Fibroblast of gingiva (primary cell): Measurements from ENCODE around the gene KIAA0513.
"Not testable (repeated sequence)": the region's sequence is repeated elsewhere in the genome, so short reads cannot be mapped to it uniquely, and the experiment has no call there.

Source experiments
- DNase-seq: peaks from one replicate; pipeline ENCODE4 v3.0.0-alpha.2; 2011; ENCODE audit warnings: low read depth

The KIAA0513 gene

DNA sequence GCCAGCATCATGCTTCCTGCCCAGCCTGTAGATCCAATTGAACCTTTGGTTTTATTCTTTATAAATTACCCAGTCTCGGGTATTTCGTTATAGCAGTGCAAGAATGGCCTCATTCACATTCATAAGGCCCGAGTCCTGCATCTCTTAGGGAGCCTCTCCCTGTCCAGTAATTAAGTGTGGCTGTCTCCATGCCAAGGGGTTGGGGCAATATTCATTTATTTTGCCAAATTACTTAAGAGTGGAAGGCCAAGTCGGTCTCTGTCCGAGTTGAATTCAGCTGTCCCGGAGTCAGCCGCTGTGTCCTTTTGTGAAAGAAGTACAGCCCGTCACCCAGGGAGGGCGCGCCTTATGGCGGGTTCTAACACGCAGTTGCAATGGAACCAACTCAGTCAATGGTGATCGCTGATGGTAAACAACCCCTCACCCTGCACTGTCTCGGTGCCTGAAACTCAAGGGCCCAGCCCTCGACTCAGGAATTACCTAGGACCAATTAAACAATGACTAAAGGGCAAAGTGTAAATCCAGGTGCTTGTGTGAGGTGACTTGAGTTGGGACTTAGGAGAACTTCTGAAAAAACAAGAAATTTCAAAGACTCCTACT is 22.2 kb downstream of the KIAA0513 start:
- DNase-seq, result no peak

DNA sequence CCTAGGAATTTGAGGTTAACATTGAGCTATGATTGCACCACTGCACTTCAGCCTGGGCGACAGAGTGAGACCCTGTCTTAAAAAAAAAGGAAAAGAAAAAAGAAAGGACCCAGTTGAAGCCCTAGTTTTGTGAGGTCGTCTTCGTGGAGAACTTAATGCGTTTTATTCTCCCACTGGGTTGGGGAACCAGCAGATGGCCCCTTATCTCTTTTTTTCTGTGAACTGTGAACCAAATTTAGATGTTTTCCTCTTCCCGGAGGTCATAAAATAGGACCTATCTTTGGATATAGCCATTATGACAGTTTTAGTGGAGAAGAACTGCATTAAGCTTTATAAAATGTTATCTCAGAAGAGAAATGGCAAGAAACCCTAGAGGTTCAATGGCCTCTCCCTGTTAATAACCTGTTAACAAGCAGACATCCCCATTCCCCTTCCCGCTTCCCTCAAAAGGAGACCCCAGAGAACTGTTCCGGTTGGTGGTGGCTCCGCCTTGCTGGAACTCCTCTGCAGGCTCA is 23.5 kb downstream of the KIAA0513 start:
- no peak for DNase-seq

DNA sequence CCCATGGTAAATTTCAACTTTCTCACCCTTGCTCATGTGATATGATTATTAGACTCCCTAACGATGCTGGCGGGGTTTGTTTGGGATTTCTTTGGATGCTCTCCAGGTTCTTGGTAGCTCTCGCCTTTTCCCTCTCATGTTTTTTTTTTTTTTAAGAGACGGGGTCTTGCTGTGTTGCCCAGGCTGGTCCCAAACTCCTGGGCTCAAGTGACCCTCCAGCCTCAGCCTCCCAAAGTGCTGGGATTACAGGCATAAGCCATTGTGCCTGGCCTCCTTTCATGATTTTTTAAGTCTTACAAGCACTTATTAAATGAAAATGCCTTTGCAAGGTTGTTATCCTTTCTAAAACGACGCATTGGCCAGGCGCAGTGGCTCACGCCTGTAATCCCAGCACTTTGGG is 24.1 kb downstream of the KIAA0513 start:
- no peak for DNase-seq

DNA sequence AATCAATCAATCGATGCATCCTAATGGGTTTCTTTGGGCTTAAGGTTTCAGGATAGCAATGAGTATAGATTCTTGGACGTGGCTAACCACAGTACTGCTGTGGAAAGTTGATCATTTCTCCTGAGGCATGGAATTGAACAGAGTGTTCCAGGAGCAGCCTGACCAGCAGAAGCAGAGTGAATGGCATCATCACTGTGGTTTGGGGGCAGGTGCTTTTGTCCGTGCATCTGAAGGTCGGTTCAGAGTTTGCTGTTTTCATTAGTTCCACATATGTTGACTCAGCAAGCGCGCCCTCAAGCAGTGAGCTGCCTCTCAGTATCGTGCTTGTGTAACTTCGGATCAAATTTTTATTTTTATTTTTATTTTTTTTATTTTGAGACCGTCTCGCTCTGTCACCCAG is 24.9 kb downstream of the KIAA0513 start:
- DNase-seq, result no peak

DNA sequence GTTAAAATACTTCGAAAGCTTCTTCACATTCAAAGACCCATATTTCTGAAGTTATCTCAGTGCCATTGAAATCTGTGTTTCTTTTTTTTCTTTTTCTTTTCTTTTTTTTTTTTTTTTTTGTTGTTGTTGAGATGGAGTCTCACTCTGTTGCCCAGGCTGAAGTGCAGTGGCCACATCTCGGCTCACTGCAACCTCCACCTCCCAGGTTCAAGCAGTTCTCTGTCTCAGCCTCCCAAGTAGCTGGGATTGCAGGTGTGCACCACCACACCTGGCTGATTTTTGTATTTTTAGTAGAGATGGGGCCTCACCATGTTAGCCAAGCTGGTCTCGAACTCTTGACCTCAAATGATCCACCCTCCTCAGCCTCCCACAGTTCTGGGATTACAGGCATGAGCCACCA is 26.7 kb downstream of the KIAA0513 start:
- DNase-seq, result not testable (repeated sequence)

DNA sequence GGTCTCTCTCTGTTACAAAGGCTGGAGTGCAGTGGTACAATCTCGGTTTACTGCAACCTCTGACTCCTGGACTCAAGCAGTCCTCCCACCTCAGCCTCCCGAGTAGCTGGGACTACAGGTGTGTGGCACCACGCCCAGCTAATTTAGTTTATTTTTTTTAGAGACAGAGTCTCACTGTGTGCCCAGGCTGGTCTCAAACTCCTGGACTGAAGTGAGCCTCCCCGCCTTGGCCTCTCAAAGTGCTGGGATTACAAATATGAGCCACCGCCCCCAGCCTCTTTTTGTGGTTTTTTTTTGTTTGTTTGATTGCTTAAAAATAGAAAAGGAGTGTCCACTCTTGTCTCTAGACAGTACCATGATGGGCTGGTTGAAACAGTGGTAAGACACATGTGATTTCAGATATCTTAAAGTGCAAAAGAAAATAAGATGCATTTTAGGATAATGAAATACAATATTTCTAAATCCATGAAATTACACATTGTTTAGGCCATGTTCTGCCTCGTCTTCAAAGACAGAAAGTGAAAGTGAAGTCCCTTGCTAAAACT is 27.4 kb downstream of the KIAA0513 start:
- no peak for DNase-seq

DNA sequence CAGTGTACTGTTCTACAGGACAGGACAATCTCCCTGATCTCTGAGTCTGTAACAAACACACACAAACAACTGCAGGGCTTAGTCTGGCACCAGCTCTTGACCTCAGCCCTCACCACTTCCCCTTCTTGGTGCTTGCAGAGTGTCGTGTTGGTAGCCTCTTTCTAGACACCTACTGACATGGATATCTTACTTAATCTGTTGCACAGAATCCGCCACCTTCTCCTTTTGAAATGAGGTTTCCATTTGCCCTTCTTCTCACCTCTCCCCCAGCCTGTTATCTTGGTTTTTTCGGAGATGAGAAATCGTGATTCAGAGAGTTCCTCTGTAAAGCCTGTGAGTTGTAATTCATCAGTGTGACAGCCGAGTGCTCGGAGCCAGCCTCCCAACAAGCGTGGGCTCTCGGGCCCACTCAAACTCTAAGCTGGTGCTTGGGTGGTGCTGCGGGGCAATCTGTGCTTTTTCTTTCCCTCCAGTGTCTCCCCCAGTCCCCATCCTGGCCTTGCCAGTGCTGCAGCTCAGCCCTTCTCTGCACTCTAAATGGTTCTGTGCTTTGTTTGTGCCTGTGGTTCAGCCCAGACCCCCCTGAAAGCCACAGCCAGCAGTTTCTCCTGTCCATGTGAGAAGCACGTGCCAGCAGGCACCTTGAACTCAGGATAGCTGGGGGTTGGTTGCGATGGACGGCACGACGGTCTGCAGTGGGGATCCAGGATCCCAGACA is 28.1 kb downstream of the KIAA0513 start:
- DNase-seq, result peak; percentile 39

DNA sequence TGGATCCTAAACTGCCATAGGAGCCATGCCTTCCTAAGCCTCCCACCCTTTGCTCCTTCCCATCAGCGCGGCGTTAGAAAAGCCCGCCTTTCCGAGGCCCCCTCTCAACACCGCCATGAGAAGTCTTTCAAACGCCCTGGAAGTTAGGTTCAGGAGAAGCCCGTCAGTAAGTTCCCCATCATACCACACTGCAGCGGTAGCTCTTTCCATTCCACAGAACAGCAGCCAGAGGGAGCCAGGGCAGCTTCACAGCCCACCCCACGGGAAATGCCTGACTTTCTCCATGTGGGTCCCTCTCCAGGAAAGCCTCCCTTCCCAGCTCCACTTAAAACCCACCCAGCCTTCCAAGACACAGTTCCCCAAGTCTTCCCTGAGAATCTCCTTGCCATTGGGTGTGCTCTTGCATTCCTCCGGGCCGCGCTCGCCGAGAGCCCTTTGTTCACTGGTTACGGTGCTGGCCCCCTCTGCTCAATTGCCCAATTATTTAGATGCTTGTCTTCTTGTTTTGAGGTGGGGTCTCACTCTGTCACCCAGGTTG is 28.7 kb downstream of the KIAA0513 start:
- peak; percentile 26 for DNase-seq

DNA sequence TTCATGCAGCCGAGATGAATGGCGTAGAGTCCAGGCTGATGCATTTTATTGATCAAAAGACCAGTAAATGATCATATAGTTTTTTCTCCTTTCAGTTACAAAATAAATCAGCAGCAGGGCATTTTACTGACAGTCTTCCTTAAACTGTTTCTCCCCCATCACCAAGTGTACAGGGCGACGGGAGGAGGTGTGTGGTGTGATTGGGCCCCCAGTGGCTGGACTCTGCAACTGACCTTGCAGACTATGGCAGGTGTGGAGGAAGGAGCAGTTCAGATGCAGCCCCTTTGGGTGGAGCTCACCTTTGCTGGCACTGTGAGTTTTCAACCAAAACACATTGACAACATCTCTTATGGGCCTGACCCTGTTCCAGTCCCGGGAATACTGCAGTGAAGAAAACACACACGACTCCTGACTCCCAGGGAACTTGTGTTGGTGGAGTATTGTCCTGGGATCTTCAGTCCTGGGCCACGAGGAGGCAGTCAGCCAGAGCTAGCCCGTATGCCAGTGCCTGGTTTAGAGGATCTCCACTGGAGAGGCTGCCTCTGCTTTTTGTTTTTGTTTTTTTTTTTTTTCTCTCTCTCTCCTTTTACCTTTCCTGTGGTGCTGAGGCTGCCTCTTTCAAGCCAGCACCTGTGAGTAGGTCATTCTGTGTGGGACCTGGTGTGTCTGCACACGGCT is 29.8 kb downstream of the KIAA0513 start:
- DNase-seq, result no peak

DNA sequence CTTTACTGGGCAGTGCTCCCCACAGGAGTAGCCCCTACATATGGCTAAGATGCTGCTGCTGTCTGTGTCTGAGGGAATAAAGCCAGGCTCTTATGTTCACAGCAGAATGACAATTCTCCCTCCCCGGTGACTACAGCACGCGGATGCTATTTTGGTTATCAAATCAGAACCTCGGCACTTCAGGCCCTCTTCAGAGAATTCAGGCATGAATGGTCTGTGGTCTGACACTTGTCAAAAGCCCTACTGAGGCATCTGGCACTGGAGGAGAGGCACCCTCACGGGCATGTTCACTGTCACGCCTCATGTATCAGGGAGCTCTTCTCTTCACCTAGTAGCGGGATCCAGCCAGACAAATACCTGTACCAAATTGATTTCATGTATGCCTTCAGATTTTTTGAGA is 30.4 kb downstream of the KIAA0513 start:
- no peak for DNase-seq

DNA sequence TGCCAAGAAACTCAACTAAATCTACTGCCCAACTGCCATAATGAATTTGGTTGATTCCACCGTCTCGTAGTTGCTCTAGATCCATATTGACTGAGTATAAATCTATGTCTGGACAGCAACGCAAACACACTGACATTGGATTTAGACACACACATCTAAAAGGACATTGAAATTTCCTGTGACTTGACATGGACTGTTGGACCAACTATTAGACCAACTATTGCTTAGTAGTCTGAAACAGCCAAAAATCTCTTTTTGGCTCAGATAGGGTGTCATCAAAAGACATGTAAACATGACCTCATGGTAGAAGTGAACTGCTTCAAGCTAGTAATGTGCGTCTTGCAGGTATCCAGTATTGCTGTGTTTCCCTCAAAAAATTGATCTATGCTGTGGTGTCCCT is 31.3 kb downstream of the KIAA0513 start:
- no peak for DNase-seq

DNA sequence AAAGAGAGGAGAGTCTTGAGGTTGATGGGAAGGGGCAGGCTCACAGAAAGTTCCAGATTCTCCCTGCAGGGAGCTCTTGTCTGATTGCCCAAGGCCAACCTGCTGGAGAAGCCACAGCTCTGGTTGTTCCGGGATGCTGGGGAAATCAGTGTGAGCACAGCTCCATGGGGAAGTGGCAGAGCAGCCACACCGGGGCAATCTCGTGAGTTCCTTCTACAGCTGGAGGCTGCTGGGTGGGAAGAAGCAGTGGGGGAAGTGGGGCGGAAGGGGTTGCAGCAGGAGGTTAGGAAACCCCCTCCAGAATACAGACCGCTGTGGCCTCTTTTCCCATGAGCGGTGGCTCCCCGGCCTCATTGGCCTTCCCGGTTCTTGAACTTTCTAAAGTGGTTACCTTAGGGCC is 34.0 kb downstream of the KIAA0513 start:
- DNase-seq, result no peak

DNA sequence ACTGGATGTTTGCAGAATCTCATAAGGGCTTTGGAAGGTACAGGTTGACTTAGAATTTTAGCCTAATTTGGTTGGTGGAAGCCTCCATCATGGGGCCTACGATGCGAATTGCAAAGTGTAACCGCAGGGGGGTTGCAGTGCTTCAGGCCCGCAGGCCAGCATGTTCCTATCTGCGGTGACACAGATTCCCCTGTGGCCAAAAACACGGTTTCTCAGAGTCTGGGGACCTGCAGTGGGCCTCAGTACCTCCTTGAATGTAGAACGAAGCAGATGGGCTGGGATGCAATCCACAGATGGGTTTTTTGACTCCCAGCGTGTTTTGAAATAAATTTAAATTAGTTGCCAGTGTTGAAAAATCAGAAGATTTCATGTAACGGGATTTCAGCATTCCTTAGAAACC is 34.7 kb downstream of the KIAA0513 start:
- no peak for DNase-seq

DNA sequence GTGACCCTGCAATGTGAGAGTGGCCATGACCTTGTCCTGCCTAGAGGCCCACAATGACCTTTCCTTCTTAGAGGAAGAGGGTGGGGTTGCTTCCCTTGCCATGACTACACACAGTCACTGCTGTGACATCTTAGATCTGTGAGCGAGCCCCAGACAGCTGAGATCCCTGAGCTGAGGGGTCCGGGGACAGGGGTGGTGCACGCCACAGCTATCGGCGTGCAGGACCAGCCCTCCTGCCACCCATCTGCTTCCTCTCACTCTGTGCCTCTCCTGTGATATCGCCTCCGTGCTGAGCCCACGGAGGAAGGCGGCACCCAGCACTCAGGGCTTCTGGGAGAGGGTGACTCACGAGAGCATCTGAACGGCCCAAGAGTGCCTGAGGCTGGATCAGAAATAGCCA is 35.2 kb downstream of the KIAA0513 start:
- DNase-seq, result no peak

DNA sequence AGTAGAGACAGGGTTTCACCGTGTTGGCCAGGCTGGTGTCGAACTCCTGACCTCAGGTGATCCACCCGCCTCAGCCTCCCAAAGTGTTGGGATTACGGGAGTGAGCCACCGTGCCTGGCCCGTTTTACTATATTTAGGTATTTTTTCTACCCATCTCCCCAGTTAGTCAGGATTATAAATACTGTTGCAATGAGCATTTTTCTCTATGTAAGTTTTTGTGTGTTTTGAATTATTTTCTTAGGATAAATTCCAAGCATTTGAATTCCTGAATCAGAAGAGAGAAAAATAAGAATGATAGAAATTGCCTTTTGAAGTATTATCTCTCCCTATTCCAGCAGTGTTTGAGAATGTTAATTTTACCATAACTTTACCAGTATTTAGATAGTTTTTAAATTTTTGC is 36.6 kb downstream of the KIAA0513 start:
- no peak for DNase-seq

DNA sequence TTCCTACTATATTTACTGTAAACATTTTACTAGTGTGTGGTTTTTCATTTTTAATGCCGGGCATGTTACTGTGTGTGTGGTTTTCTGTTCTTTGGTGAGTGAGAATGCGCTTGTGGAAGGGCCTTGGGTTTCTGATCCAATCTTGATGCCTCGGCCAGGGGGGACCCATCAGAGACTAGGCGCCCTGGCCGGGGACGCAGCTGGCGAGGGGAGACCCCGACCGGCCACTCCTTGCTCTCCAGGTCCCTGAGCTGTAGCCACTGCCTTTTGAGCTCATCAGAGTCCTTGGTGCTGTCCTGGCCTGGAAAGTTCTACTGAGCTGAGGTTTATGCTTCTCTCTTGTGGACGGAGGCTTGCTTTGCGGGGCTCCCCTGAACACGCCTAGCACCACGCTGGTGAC is 37.5 kb downstream of the KIAA0513 start:
- DNase-seq, result no peak

DNA sequence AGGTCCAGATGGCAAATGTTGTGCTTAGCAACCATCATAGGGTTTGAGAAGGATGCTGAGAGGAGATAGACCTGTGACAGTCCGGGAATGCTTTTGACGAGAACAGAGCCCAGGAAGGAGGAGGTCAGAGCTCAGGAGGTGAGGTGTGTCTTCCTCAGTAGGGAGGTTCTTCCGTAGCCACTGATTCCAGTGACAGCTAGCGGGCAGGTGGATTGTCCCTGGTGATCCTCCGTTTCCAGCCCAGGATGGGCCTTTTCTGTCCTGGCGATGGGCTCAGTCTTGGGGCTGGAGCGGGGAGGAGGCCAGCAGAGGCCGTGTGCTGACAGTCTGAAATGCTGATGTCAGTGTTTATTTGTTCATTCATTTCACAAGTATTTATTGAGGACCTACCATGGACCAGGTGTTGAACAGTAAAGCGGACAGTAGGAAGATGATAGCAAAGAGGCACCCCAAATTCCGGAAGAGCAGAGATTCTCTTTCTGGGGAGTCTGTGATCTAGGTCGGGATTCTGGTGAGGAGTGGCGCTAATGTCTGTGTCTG is 38.8 kb downstream of the KIAA0513 start:
- DNase-seq, result no peak

DNA sequence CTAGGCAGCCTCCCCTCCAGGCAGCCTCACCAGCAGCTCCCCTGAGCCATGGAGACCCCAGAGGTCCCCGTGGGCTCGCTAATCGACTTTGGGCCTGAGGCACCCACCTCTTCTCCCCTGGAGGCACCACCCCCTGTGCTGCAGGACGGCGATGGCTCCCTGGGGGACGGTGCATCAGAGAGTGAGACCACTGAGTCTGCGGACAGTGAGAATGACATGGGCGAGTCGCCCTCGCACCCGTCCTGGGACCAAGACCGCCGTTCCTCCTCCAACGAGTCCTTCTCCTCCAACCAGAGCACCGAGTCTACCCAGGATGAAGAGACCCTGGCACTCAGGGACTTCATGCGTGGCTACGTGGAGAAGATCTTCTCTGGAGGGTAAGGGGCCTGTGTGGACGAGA is 39.4 kb downstream of the KIAA0513 start:
- no peak for DNase-seq

DNA sequence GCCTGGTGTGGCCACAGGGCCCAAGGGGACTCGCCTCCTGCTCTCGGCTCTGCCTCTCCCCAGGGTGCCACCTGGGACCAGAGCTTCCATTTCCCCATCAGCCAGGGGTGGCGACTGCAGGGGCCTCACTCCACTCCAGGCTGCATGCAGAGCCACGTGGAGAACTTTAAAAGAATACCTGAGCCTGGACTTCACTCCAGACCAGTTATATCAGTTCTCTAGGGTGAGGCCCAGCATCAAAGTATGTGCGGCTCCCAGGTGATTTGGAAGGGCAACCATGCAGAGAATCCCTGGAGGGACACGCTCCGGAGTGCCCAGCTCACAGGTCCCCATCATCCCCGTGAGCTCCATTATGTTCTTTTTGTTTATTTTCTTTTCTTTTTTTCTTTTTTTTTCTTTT is 39.8 kb downstream of the KIAA0513 start:
- no peak for DNase-seq

DNA sequence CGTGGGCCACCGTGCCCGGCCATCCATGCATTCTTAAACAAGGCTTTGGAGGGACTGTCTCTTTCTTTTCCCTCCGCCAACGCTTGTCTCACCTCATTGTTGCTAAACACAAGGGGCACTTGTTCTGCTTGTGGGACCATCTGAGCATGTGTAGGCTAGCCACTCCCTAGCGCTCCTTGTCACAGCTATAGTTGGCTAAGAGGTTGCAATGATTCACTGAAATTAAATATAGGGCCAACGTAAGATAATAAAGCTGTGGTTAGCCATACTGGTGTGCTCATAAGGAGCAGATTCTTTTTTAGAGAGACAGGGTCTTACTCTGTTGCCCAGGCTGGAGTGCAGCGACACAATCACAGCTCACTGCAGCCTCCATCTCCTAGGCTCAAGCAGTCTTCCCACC is 41.2 kb downstream of the KIAA0513 start:
- no peak for DNase-seq

DNA sequence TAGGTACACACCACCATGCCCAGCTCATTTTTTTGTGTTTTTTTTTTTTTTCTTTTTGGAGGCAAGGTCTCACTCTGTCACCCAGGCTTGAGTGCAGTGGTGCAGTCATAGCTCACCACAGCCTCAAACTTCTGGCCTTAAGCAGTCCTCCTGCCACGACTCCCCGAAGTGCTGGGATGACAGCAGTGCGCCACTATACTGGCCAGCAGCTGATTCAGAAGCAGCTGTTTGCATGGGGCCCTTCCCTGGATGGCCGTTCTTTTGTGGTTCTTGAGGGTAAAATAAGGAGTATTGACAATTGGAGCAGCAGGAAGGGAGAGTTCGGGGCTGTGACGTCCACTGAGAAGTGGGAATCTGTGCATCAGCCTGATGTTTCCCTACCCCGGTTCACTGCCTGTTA is 41.6 kb downstream of the KIAA0513 start:
- DNase-seq, result no peak

DNA sequence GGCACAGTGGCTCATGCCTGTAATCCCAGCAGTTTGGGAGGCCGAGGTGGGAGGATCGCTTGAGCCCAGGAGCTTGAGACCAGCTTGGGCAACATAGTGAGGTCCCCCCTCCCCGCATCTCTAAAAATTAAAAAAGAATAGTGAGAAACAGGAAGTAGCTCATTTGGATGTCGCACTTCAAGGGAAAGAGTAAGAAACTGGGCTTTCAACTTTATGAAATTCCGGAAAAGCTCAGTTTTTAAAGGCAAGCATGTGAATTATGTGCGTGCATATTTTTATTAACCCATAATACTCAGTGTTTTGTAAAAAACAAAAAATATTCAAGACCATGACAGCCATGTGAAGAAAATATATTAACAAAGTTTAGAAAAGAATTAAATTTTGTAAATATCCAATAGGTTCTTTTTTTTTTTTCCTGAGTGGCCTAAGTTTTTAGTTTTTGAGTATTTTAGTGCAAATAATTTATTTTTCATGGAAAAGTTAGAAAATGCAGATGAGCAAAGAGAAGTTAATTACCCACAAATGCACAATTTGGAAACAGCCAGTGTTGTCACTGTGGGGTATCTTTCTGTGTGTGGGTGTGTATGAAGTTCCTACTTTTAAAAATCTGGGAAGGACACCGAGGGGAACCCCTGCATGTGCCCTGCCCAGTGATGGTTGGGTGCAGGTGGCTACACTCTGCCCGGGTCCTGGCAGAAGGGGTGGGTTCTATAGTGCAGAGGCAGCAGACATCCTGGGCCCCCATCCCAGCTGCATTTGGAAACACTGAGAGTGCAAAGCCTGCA is 44.7 kb downstream of the KIAA0513 start:
- no peak for DNase-seq
